Activated T-cell treated with anti-CD3 and anti-CD28 coated beads for 4 hours (primary cell): ENCODE data around the gene CCND2.

ENCODE experiments used
- DNase-seq: peaks from one replicate; pipeline ENCODE4 v3.0.0-alpha.2; 2020

The CCND2 gene

DNA sequence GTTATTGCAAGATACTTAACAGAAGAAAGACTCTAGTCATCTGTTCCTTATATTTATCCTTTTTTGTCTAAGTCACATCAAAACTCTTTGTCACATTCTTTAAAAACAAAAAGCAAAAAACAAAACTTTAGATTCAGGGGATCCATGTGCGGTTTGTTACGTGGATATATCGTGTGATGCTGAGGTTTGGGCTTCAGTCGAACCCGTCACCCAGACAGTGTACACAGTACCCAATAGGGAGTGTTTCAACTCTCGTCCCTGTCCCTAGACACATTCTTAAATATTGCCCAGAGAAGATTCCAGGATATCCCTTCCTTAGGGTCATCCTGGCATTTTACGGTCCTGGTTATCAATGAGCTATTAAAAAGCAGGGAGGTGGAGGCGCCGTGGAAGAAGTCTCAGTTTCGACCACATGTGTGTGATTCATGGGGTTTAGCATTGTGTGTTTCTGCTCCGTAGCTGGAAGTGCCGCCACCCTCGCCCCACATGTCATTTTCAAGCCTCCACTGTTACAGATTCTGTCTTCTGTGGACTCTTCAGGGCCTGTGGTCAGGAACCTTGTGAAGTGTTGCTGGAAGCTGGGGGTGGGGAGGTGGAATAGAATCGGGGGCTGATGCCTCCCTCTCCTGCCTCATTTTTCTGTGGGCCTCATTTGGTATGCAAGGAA is 19.9 kb downstream of the CCND2 start:
- no peak for DNase-seq

DNA sequence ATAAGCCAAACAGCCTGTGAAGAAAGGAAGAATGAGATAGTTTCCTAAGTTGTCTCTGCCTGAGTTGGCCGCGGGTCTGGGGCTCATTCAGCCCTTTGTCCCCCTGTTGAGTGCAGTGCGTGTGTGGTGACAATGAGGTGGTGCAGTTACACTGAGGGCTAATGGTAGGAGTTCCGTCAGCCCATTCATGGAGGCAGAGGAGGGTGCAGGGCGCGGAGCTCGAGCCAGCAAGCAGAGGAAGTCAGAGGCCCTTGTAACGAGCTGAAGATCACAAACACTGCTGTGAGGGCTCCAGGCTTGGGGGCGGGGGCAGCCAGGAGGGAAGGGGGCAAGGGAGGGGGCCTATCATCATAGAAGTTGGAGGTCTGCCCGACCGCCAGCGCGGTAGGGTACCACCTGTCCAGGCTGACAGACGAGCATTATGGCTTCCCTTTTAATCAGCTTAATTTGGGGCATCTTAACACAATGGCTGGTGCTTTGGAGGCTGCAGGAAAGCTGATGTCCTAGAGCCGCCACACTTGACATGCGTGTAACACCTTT is 20.5 kb downstream of the CCND2 start:
- DNase-seq, result no peak

DNA sequence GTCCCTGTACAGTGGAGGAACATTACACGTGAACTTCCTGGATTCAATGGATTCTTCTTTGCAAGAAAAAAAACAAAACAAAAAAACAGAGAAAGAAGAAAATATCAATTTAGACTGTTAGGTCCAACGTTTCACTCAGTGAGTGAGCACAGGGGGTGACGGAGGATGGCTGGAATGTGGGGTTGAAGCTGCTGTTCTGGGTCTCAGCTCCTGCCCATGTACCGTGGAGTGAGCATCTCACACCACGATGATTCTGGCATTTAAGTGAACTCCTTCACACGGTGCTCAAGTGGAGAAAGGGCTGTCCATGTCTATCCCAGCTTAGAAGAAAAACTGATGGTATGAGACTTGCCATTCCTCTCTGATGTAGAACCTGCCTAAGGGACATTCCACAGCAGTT is 23.2 kb downstream of the CCND2 start:
- DNase-seq, result no peak

DNA sequence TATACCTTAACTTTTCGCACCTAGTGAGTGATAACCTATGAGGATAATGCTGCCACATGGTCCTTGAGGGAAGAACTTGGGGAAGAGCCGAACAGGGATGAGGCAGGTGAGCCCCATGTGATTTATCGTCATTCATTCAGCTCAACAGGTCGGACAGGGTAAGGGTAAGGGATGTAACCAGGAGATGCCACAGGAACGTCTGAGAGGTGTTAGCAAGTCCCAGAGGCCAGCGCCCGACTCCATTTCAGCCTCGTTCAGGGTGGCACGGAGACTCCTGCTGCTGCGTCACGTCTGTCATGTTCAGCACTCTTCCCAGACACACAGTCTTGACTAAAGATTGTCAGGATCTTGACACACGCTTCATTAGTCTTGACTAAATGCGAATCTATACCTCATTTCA is 24.1 kb downstream of the CCND2 start:
- DNase-seq, result no peak

DNA sequence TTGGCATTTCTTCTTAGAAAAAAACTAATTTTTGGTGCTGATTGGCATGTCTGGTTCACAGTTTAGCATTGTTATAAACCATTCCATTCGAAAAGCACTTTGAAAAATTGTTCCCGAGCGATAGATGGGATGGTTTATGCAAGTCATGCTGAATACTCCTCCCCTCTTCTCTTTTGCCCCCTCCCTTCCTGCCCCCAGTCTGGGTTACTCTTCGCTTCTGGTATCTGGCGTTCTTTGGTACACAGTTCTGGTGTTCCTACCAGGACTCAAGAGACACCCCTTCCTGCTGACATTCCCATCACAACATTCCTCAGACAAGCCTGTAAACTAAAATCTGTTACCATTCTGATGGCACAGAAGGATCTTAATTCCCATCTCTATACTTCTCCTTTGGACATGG is 27.3 kb downstream of the CCND2 start:
- no peak for DNase-seq

DNA sequence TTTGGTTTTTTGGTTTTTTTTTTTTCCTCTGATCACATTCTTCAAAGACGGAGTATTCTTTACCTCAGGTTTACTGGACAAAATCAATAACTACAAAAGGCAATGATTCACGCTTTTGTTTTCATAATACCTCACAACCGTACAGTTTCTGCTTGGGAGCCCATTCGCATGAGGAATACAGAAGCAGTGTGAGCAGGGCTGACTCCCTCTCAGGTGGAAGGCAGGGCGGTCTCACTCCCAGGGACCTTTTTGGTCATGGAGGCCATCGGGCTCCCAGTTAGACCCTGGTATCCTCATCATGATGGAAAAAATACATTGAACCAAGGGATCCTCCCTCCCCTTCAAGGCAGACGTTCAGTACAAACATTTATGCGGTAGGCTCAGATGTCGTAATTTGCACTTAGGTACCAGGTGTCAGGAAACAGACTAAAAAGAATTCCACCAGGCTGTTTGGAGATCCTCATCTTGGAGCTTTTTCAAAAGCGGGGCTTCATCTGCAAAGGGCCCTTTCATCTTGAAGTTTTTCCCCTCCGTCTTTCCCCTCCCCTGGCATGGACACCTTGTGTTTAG is 28.5 kb downstream of the CCND2 start:
- DNase-seq, result no peak

DNA sequence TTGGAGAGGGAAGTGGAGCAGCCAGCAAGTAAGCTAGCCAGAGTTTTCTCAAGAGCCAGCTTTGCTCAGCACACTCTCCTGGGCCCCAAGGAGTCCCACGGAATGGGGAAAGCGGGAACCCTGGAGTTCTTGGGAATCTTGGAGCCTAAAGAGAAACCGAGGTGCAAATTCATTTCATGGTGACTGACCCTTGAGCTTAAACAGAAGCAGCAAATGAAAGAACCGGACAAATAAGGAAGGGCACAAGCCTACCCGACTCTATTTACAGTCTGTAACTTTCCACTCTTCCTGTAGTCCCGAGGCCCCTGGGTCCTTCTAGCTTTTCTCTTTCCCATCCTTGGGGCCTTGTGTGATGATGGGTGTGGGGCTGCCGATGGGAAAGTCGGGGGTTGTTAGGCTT is 29.3 kb downstream of the CCND2 start:
- DNase-seq, result no peak

DNA sequence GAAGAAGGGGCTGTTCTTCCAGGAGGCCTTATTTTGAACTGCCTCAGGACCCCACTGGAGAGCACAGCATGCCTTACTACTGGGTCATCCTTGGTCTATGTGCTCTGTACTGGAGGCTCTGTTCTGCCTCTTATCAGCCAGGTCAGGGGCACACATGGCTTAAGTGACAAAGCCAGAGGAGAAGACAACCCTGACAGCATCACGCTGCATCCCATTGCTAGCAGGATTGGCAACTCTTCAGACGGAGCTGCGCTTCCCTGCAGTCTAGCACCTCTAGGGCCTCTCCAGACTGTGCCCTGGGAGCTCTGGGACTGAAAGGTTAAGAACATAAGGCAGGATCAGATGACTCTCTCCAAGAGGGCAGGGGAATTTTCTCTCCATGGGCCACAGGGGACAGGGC is 30.2 kb downstream of the CCND2 start:
- DNase-seq, result no peak

DNA sequence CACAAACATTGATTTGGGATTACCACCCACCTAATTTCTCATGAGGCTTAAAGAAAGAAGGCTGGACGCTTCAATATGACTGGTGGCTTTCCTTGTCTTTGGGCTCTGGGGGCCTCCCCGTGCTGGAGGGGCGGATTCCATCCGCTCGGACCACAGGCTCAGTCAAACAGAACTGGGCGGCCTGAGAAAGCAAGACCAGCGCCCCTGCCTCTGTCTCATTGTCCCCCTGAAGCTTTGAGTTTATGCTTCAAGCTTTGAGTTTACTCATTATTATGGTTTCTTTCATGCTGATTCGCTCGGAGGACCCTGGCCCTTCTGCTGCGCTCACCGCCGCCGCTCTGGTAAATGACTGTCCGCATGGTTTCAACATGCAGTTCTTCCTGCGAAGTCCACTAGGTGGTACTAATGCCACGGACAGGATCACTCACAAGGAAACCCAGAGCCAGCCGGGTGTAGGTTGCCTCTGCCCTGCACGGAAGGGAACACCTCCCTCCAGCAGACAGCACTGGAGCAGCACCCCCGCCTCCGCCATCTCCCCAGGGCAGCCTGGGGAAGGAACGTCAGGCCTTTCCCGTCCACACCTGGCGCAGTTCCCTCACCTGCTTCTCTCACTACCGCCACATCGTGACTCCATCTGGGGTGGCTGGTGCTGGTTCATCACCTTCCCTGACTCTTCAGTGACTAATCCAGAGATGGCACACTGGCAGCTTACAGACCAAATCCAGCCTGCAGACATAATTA is 34.2 kb downstream of the CCND2 start:
- no peak for DNase-seq

DNA sequence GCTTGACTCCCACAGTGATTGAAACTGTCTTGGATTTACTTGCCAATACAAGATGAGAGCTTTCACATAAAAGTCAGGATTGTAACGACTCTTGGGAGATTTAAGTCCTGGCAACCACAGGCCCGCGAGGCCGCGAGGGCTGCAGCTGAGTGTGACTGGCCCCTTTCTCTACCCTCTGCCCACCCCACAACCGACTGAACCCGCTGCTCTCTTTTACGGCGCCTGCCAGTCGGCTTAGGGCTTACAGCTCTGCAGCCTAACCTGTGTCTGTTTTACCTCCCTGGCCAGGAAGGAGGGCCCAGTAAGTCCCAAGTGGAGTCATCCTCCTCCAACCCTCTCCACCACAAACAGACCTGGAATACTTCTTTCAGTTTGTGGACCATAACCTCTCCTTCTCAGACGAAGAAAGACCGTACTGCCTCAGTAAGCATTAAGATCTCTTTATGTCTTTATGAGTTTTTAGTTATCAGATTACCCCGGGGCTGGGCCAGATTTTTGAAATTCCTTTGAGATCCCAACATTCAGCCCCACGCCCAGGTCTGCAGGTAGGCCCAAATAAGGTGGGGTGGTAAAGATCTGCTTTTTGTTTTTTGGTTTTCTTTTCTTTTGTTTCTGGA is 34.9 kb downstream of the CCND2 start:
- DNase-seq, result no peak

DNA sequence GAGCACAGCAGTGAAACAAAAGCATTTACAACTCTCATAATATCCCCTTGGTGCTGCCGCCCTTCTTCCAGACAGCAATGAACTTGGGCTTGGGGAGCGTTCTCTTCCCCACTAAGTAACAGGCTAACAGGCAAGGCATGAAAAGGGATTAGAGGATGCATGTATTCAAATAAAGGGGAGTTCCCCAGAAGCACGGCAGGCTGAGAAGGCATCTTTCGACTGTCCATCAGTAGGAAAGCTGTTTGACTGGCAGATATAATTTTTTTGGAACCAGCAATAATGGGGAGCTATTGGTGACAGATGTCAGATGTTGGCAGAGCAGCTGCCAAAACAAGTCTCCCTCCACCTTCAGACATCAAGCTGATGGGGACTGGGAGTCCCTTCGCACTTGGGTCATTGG is 38.2 kb downstream of the CCND2 start:
- DNase-seq, result no peak

DNA sequence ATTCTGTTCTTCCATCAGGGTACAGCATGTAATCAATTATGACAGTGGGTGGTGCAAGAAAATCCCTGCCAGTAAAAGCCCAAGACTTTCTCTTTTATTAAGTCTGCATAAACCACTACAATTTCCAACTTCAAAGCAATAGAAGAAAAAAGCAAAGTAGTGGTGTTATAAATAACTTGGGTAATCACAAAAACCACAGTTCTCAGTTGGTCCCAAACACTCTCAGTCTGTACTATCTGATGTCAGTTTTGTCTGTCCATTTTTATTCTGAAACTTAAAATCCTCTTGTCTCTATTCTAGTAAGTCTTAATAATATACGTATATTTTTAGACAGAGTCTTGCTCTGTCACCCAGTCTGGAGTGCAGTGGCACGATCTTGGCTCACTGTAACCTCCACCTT is 38.7 kb downstream of the CCND2 start:
- no peak for DNase-seq

DNA sequence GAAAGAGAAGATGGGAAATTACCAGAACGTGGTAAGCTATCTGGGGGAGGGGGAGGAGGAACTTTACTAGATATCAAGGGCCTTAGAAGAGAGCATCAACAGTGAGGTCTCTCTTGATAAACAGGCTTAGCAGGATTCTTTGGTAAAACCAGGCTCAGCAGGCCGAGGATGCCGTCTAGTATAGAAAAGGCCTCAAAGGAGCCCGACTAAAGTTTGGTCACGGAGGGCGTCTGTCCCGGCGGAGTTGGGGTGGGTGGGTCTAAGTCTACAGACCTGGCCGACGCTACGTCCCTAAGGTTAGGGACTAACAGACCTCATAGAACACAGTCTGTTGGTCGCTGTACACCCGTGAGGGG is 46.9 kb downstream of the CCND2 start:
- DNase-seq, result no peak

DNA sequence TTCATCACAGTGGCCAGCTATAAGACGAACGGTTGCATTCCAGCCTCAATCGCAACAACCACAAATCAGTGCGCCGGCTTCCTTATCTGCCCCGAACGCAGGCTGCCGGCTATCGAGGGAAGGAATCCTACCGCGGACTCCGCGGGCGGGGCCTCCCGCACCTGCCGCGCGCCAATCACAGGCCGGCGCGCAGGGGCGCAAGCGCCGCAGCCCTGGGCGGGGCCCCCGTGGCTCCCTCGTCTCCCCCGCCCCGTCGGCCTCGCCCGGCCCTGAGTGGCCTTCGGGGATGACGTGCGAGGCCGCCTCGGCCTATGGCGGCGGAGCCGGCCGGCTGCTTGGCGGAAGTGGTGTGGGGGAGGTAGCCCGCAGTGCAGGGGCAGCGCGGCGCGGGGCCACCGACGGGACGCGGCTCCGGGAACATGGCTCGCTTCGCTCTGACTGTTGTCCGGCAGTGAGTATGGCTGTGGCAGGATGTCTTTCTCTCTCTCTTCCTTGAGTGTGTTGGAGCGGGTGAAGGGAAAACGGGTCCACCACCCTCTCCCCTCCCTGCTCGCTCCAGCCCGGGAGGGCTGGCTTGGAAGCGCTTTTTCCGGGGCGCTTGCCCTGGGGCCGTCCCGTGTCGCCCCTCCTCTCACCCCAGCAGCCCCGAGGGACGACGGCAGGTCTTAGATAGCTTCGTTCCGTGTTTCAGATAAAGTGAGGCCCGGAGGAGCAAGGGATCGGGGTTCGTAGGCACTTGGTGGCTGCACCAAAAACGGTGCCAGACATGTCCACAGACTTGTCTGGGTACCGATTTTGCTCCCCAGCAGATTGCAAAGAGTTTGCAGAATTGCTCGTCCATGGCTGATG is 47.5 kb downstream of the CCND2 start, which contains the start of gene TIGAR:
TIGAR (plus strand) TSS at position 361 of the 849 bp plus-strand sequence; CDS start at position 420, 59 bp downstream.
- peak; percentile 78 for DNase-seq

DNA sequence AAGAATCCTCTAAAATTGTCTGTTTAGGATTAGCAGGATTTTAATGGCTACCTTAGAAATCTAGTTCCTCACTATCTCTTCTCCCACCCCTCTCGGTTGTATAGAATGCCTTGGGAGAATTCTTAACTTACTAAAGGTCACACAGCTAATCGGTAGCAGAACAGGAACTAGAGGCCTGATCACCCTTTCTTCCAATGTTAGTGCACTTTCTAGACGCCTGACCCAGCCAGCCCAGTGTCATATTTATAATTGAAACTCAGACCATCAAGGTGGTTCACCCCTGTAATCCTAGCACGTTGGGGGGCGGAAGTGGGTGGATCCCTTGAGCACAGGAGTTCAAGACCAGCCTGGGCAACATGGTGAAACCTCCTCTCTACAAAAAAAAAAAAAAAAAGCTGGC is 49.2 kb downstream of the CCND2 start:
- DNase-seq, result no peak
